T-cell (primary cell): ENCODE results near the gene TTC13. TPM values are rescaled to one million over a fixed set of nuclear protein-coding genes. Genes with fewer than 3 reads are reported as not detected.
"Not testable (repeated sequence)": the region's sequence is repeated elsewhere in the genome, so short reads cannot be mapped to it uniquely, and the experiment has no call there.

ENCODE experiments used
- ATAC-seq, 4 experiments: fragments of 200-7000 bp in 3 of 4; fragments of 150-1000 bp in 1 of 4; cut with Tn5 transposase; replicated peaks in 1 of 4; 1 replicate in 3 of 4; 2 replicates in 1 of 4; pipeline ENCODE4 v1.10.0; 2021; ENCODE audit warnings: moderate library complexity in 3 of 4, mild to moderate bottlenecking in 2 of 4, moderate number of reproducible peaks in 1 of 4
- CTCF ChIA-PET, 2 donors: fragments of 300-600 bp; sonication (Branson Sonifier 250); formaldehyde crosslinking; loops; one replicate each; lab custom pipeline; 2022; ENCODE audit warnings: antibody characterized with exemption in 2 of 2; lab: Charles Lee
- POLR2A ChIA-PET, 2 donors: fragments of 300-600 bp; sonication (Branson Sonifier 250); formaldehyde crosslinking; loops; one replicate each; lab custom pipeline; 2022; ENCODE audit warnings: antibody characterized with exemption in 2 of 2; lab: Charles Lee
- DNase-seq, 35 experiments: peaks; one replicate each; pipeline versions ENCODE4 v3.0.0 to v3.0.0-alpha.2; 2013 to 2023
- H3K27ac ChIP-seq: one replicate; pipeline ENCODE4 v1.5.1; 2013; ENCODE audit warnings: low read length
- H3K27me3 ChIP-seq, 2 experiments: replicated peaks in 1 of 2; 1 replicate in 1 of 2; 2 replicates in 1 of 2; pipeline versions ENCODE4 v1.6.1 to v1.7.0; 2013; ENCODE audit warnings: low read length in 1 of 2, mixed read lengths in 1 of 2; ENCODE audit not compliant: control insufficient read depth in 2 of 2, insufficient read depth in 2 of 2; ENCODE audit errors: extremely low read depth in 1 of 2
- H3K36me3 ChIP-seq, 2 donors: 1 replicate in 1 of 2; 2 replicates in 1 of 2; pipeline versions ENCODE4 v1.6.1 to v1.7.0; 2013; ENCODE audit warnings: low read length in 1 of 2; ENCODE audit not compliant: control insufficient read depth in 2 of 2, insufficient read depth in 1 of 2; ENCODE audit errors: extremely low read depth in 1 of 2
- H3K4me1 ChIP-seq, 2 experiments: 1 replicate in 1 of 2; 2 replicates in 1 of 2; pipeline versions ENCODE4 v1.6.1 to v1.7.0; 2013; ENCODE audit warnings: low read length in 2 of 2, mixed read lengths in 1 of 2; ENCODE audit not compliant: insufficient read depth in 2 of 2, control insufficient read depth in 1 of 2; ENCODE audit errors: extremely low read depth in 1 of 2
- H3K4me3 ChIP-seq, 2 donors: 1 replicate in 1 of 2; 2 replicates in 1 of 2; pipeline versions ENCODE4 v1.5.1 to v1.7.0; 2013; ENCODE audit warnings: mild to moderate bottlenecking in 2 of 2, low read length in 1 of 2, moderate library complexity in 1 of 2; ENCODE audit not compliant: control insufficient read depth in 1 of 2; ENCODE audit errors: extremely low read depth in 1 of 2
- H3K9me3 ChIP-seq: 2 replicates; pipeline ENCODE4 v1.7.0; 2013
- H3K27ac Mint-ChIP-seq, 2 donors: one replicate each; pipeline ENCODE4 v1.8.0; 2020 to 2021; ENCODE audit warnings: mild to moderate bottlenecking in 2 of 2, mixed read lengths in 2 of 2
- H3K27me3 Mint-ChIP-seq, 2 donors: one replicate each; pipeline ENCODE4 v1.8.0; 2021 to 2022; ENCODE audit warnings: mixed read lengths in 2 of 2
- H3K36me3 Mint-ChIP-seq: one replicate; pipeline ENCODE4 v1.8.0; 2021; ENCODE audit warnings: mixed read lengths
- H3K4me1 Mint-ChIP-seq, 3 donors: one replicate each; pipeline ENCODE4 v1.8.0; 2020 to 2022; ENCODE audit warnings: mixed read lengths in 3 of 3, mild to moderate bottlenecking in 1 of 3
- H3K4me3 Mint-ChIP-seq, 3 donors: one replicate each; pipeline ENCODE4 v1.8.0; 2020 to 2022; ENCODE audit warnings: mild to moderate bottlenecking in 3 of 3, mixed read lengths in 3 of 3, moderate library complexity in 3 of 3
- H3K9me3 Mint-ChIP-seq, 3 donors: one replicate each; pipeline ENCODE4 v1.8.0; 2020 to 2022; ENCODE audit warnings: mixed read lengths in 3 of 3
- WGBS: methylation state at CpG from one replicate; pipeline ENCODE4 v1.1.5; 2013; ENCODE audit warnings: missing lambda C conversion rate; ENCODE audit not compliant: insufficient coverage; 5-methylcytosine and 5-hydroxymethylcytosine counted together
- total RNA-seq, 35 experiments: library from RNA in 6 of 35; stranded (reverse) in 6 of 35; fragments of 120-200 nt in 1 of 35; gene quantifications; one replicate each; pipeline versions ENCODE4 v1.2.1 to v1.2.4 and lab custom pipeline; 2013 to 2026

TTC13 gene
- total RNA-seq, 5 donors from 2014 or later (not counting 1 experiment from before 2014, with no cell fraction given): 39.7 to 44.9 (median 42.2) TPM

GRCh38 chr1:231013391-231014015 lies 34.8 kb upstream of the TTC13 start:
- DNase-seq (no peak), ATAC-seq (no peak)
- WGBS: 95% methylated on average over 2 of the region's 3 CpGs
- Histone ChIP-seq H3K4me3 (no peak overlapping the region), H3K27me3 (no peaks in the 10 kb centered on the region), H3K27ac (no peak overlapping the region), H3K9me3 (no peaks in the 10 kb centered on the region), H3K36me3 (no peaks in the 10 kb centered on the region), H3K4me1 (no peaks in the 10 kb centered on the region)
- Mint-ChIP-seq H3K4me1 (no peaks in the 10 kb centered on the region), H3K27ac (no peak overlapping the region), H3K4me3 (no peak overlapping the region), H3K9me3 (no peaks in the 10 kb centered on the region), H3K27me3 (no peaks in the 10 kb centered on the region), H3K36me3 (peaks cover 4% of the 10 kb centered on the region)
- CTCF ChIA-PET: no interaction called here
- POLR2A ChIA-PET: no interaction called here

- ChIA-PET CTCF (no interaction called here), POLR2A (interaction anchor here in 1 of 2 donors (0.7 kb wide), 1 partner anchor 248 kb away, joined by 3 read pairs; no protein-coding TSS in a partner anchor)
- DNase-seq: no peak
- Mint-ChIP-seq H3K36me3 (no peaks in the 10 kb centered on the region), H3K4me3 (no peak overlapping the region), H3K4me1 (no peaks in the 10 kb centered on the region), H3K27me3 (no peaks in the 10 kb centered on the region), H3K9me3 (peaks cover under 1 to 8% (median 7%) of the 10 kb centered on the region in 3 donors), H3K27ac (no peak overlapping the region)
- H3K27ac ChIP-seq: no peak overlapping the region
- H3K9me3 ChIP-seq: no peaks in the 10 kb centered on the region
- ATAC-seq: no peak
- 40% methylated on average over 1 of the region's 5 CpGs for WGBS
- H3K36me3 ChIP-seq: no peaks in the 10 kb centered on the region
- no peak overlapping the region for H3K4me3 ChIP-seq
- no peaks in the 10 kb centered on the region for H3K4me1 ChIP-seq
- no peaks in the 10 kb centered on the region for H3K27me3 ChIP-seq
Measured at GRCh38 chr1:231011963-231012362, 33.3 kb upstream of the TTC13 start.

GRCh38 chr1:231011360-231011759 lies 32.7 kb upstream of the TTC13 start:
- no peaks in the 10 kb centered on the region for H3K36me3 Mint-ChIP-seq
- ATAC-seq (no peak), DNase-seq (no peak)
- WGBS: 94% methylated on average over 2 of the region's 2 CpGs
- Histone ChIP-seq H3K4me1 (no peaks in the 10 kb centered on the region), H3K4me3 (no peak overlapping the region), H3K36me3 (no peaks in the 10 kb centered on the region), H3K9me3 (no peaks in the 10 kb centered on the region), H3K27ac (no peak overlapping the region), H3K27me3 (no peaks in the 10 kb centered on the region)
- ChIA-PET POLR2A (no interaction called here), CTCF (no interaction called here)
- no peaks in the 10 kb centered on the region for H3K4me1 Mint-ChIP-seq
- H3K9me3 Mint-ChIP-seq: peaks cover 6 to 14% (median 11%) of the 10 kb centered on the region in 3 donors
- H3K27me3 Mint-ChIP-seq: no peaks in the 10 kb centered on the region
- no peak overlapping the region for H3K4me3 Mint-ChIP-seq
- no peak overlapping the region for H3K27ac Mint-ChIP-seq

- H3K27me3 ChIP-seq, H3K4me3 ChIP-seq, DNase-seq, H3K9me3 ChIP-seq, H3K4me1 Mint-ChIP-seq, H3K27ac Mint-ChIP-seq, H3K27me3 Mint-ChIP-seq, ATAC-seq, H3K27ac ChIP-seq, H3K4me1 ChIP-seq, POLR2A ChIA-PET, H3K36me3 ChIP-seq, H3K4me3 Mint-ChIP-seq: not testable (repeated sequence)
- CTCF ChIA-PET: interaction anchor here in 1 of 2 donors (0.6 kb wide), 1 partner anchor 363 kb away, joined by 3 read pairs; no protein-coding TSS in a partner anchor
- H3K9me3 Mint-ChIP-seq: peaks cover 26 to 47% (median 34%) of the 10 kb centered on the region in 3 donors
- H3K36me3 Mint-ChIP-seq: peaks cover 23% of the 10 kb centered on the region
- WGBS: 80% methylated on average over 1 of the region's 1 CpG
Measured at GRCh38 chr1:231007535-231007934, 28.9 kb upstream of the TTC13 start.

GRCh38 chr1:231001892-231002291 lies 23.2 kb upstream of the TTC13 start:
- H3K27me3 Mint-ChIP-seq: no peaks in the 10 kb centered on the region

GRCh38 chr1:231000639-231001038 lies 22.0 kb upstream of the TTC13 start:
- POLR2A ChIA-PET: no interaction called here

More at GRCh38 chr1:231001892-231002291, 23.2 kb upstream of the TTC13 start:
- Histone ChIP-seq H3K27ac (no peak overlapping the region), H3K27me3 (no peaks in the 10 kb centered on the region), H3K4me1 (no peaks in the 10 kb centered on the region), H3K9me3 (no peaks in the 10 kb centered on the region), H3K4me3 (no peak overlapping the region), H3K36me3 (peaks cover 11 to 44% of the 10 kb centered on the region in 2 donors)
- ChIA-PET POLR2A (no interaction called here), CTCF (no interaction called here)
- no peak for ATAC-seq
- Mint-ChIP-seq H3K4me1 (no peaks in the 10 kb centered on the region), H3K9me3 (peaks cover 25 to 38% (median 28%) of the 10 kb centered on the region in 3 donors), H3K4me3 (no peak overlapping the region), H3K36me3 (peaks cover 30% of the 10 kb centered on the region), H3K27ac (no peak overlapping the region)
- no peak for DNase-seq

More at GRCh38 chr1:231000639-231001038, 22.0 kb upstream of the TTC13 start:
- Histone ChIP-seq H3K27me3 (no peaks in the 10 kb centered on the region), H3K36me3 (peaks cover 11 to 56% of the 10 kb centered on the region in 2 donors), H3K4me1 (no peaks in the 10 kb centered on the region), H3K4me3 (no peak overlapping the region), H3K27ac (no peak overlapping the region), H3K9me3 (no peaks in the 10 kb centered on the region)
- CTCF ChIA-PET: no interaction called here
- no peak overlapping the region for H3K27ac Mint-ChIP-seq
- no peak for DNase-seq
- no peaks in the 10 kb centered on the region for H3K27me3 Mint-ChIP-seq
- no peak for ATAC-seq
- H3K4me1 Mint-ChIP-seq: no peaks in the 10 kb centered on the region
- no peak overlapping the region for H3K4me3 Mint-ChIP-seq
- WGBS: 100% methylated on average over 1 of the region's 1 CpG
- H3K36me3 Mint-ChIP-seq: peaks cover 35% of the 10 kb centered on the region
- H3K9me3 Mint-ChIP-seq: peaks cover 12 to 26% (median 18%) of the 10 kb centered on the region in 3 donors
